Vagina (tissue), 2 donors: ENCODE results near the gene C12orf57.

ENCODE experiments used
- POLR2AphosphoS5 ChIP-seq, 2 donors: sonication (generic); formaldehyde crosslinking; IDR thresholded peaks; one replicate each; pipeline ENCODE4 v1.9.0; 2017; ENCODE audit warnings: antibody characterized with exemption in 2 of 2, mild to moderate bottlenecking in 2 of 2, low read depth in 1 of 2; ENCODE audit not compliant: insufficient read depth in 1 of 2
- TF ChIP-seq, protein P1 (sequence below), 3 experiments: fragments of 450-650 bp in 2 of 3; fragments of 200-600 bp in 1 of 3; sonication (generic) in 1 of 3; IDR thresholded peaks; one replicate each; pipeline ENCODE4 v1.5.1; 2017 to 2019; ENCODE audit warnings: antibody characterized with exemption in 3 of 3, mild to moderate bottlenecking in 2 of 3, moderate library complexity in 2 of 3

DNA sequence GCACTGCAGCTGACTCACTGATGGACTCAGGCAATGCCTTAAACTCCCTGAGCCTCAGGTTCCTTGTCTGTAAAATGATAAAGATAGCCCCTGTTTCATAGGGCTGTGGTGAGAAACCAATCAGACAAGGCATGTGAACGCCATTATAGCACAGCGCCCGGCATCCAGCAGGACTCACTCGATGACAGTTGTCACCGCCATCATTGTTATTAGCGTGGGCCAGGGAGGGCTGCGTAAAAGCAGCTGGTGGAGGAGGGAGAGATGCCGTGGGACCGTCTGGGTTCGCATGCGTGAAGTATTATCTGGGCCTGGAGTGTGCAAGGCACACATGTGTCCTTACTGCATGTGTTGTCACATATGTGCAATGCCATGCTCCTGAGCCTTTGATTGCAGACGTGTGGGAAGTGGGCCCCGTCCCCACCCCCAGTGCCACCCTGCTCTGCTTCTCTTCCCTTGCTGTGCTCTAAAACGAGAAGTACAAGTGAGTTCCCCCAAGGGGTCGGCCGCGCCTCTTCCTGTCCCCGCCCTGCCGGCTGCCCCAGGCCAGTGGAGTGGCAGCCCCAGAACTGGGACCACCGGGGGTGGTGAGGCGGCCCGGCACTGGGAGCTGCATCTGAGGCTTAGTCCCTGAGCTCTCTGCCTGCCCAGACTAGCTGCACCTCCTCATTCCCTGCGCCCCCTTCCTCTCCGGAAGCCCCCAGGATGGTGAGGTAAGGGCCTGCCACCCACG, 7.2 kb downstream of the C12orf57 start, which contains the start of gene PTPN6:
- no peak for TF ChIP-seq POLR2AphosphoS5 (IDR thresholded peaks at IDR 0.05; ENCODE audit: insufficient read depth in 1 of 2, low read depth in 1 of 2)
- TF ChIP-seq, protein P1, sequence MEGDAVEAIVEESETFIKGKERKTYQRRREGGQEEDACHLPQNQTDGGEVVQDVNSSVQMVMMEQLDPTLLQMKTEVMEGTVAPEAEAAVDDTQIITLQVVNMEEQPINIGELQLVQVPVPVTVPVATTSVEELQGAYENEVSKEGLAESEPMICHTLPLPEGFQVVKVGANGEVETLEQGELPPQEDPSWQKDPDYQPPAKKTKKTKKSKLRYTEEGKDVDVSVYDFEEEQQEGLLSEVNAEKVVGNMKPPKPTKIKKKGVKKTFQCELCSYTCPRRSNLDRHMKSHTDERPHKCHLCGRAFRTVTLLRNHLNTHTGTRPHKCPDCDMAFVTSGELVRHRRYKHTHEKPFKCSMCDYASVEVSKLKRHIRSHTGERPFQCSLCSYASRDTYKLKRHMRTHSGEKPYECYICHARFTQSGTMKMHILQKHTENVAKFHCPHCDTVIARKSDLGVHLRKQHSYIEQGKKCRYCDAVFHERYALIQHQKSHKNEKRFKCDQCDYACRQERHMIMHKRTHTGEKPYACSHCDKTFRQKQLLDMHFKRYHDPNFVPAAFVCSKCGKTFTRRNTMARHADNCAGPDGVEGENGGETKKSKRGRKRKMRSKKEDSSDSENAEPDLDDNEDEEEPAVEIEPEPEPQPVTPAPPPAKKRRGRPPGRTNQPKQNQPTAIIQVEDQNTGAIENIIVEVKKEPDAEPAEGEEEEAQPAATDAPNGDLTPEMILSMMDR (IDR thresholded peaks at IDR 0.05), result no peak
